ENCODE measurements around the gene CCDC50.

DNA sequence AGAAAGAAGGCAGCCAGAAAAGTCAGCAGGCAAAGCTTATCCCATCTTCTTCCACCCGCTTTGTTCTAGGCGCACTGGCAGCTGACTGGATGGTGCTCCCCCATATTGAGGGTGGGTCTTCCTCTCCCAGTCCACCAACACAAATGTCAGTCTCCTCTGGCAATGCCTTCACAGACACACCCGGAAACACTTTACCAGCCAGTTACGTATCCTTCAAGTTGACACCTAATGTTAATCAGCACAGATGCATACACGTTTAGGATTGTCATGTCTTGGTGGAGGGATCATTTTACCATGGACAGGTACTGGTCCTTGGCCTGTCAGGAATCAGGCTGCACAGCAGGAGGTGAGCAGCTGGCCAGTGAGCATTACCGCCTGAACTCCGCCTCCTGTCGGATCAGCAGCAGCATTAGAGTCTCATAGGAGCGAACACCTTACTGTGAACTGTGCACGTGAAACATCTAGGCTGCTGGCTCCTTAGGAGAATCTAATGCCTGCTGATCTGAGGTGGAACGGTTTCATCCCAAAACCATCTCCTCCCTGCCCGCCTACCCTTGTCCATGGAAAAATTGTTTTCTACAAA lies 72.7 kb downstream of the CCDC50 start:
- TF ChIP-seq, protein P1, sequence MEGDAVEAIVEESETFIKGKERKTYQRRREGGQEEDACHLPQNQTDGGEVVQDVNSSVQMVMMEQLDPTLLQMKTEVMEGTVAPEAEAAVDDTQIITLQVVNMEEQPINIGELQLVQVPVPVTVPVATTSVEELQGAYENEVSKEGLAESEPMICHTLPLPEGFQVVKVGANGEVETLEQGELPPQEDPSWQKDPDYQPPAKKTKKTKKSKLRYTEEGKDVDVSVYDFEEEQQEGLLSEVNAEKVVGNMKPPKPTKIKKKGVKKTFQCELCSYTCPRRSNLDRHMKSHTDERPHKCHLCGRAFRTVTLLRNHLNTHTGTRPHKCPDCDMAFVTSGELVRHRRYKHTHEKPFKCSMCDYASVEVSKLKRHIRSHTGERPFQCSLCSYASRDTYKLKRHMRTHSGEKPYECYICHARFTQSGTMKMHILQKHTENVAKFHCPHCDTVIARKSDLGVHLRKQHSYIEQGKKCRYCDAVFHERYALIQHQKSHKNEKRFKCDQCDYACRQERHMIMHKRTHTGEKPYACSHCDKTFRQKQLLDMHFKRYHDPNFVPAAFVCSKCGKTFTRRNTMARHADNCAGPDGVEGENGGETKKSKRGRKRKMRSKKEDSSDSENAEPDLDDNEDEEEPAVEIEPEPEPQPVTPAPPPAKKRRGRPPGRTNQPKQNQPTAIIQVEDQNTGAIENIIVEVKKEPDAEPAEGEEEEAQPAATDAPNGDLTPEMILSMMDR (IDR thresholded peaks at IDR 0.05), result no peak
- TF ChIP-seq POLR2A (IDR thresholded peaks at IDR 0.05), result no peak
- TF ChIP-seq POLR2AphosphoS5 (IDR thresholded peaks at IDR 0.05), result no peak

Measured in stomach (tissue), 4 donors.